Measurements from ENCODE around the gene SLCO1B1.

The SLCO1B1 gene

DNA sequence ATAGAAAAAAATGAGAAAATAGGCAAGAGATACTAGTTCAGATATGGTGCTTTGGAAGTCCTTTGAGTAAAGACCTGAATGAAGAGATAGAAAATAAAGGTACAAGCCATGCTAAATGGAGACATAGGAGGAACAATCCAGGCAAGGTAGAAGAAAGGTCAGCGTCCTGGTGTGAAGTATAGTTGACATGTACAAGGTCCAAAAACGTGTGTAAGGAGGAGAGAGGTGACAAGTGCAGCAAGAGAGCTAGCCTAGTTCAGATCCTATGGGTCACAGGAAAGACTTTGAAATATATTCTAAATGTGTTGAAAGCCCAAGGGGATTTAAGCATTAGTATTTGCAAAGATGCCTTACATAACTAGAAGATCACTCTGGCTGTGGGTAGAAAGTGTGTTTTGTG is 88.2 kb downstream of the SLCO1B1 start:
- WGBS: 66% methylated on average over 2 of the region's 2 CpGs
- Histone ChIP-seq H3K23ac (ENCODE audit: low read length in 2 of 2) (no peak overlapping the region), H3K9me3 (ENCODE audit: control insufficient read depth, low read length) (no peaks in the 10 kb centered on the region)

DNA sequence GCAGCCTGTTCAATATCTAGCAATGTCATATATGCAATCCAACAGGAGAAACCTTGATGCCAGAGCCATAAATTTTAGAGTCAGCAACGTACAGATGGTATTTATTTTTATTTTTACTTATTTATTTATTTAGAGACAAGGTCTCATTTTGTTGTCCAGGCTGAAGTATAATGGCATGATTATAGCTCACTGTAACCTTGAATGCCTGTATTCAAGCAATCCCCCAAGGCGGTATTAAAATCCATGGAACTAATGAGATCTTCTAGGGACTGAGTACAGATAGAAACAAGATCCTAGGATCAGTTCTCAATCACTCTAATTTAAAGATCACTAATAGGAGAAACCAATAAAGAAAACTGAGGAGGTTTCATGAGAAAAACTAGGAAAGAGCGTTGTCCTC is 89.3 kb downstream of the SLCO1B1 start:
- H3K9me3 ChIP-seq (ENCODE audit: control insufficient read depth, low read length): no peaks in the 10 kb centered on the region
- H3K36me3 ChIP-seq (ENCODE audit: control insufficient read depth in 1 of 2, insufficient read depth in 2 of 2, low read depth in 1 of 2, low read length in 2 of 2): no peaks in the 10 kb centered on the region

More for the DNA sequence above, 88.2 kb downstream of the SLCO1B1 start:
- no peaks in the 10 kb centered on the region for H3K36me3 ChIP-seq (ENCODE audit: control insufficient read depth in 1 of 2, insufficient read depth in 2 of 2, low read depth in 1 of 2, low read length in 2 of 2)
- H2BK5ac ChIP-seq (ENCODE audit: low read depth, low read length, poor library complexity, severe bottlenecking): no peak overlapping the region
- no peak overlapping the region for H3K4me3 ChIP-seq (ENCODE audit: insufficient read depth in 1 of 2, low read depth in 1 of 2, low read length in 2 of 2)
- no peaks in the 10 kb centered on the region for H3K27me3 ChIP-seq (ENCODE audit: control insufficient read depth in 1 of 2, insufficient read depth in 1 of 2, low read length in 2 of 2)
- no peak overlapping the region for H2BK15ac ChIP-seq (ENCODE audit: low read depth, poor library complexity, severe bottlenecking)
- no peak overlapping the region for H4K8ac ChIP-seq (ENCODE audit: low read length)
- no peak overlapping the region for H3K27ac ChIP-seq (ENCODE audit: low read length, poor library complexity, severe bottlenecking)
- H3K9ac ChIP-seq (ENCODE audit: low read length): no peak overlapping the region
- H2AFZ ChIP-seq (ENCODE audit: low read depth, low read length): no peak overlapping the region
- H3K4ac ChIP-seq (ENCODE audit: low read depth in 1 of 2, low read length in 2 of 2): no peak overlapping the region
- no peaks in the 10 kb centered on the region for H3K4me1 ChIP-seq (ENCODE audit: control insufficient read depth, insufficient read depth, low read depth, low read length)
- DNase-seq: no peak
- H3K18ac ChIP-seq (ENCODE audit: low read depth in 1 of 2, low read length in 2 of 2): no peak overlapping the region
- H3K79me1 ChIP-seq (replicated peaks; ENCODE audit: low read length, poor library complexity, severe bottlenecking): no peaks in the 10 kb centered on the region
- H3K4me2 ChIP-seq (ENCODE audit: low read length, poor library complexity, severe bottlenecking): no peak overlapping the region
- H2BK120ac ChIP-seq (ENCODE audit: low read depth, low read length): no peak overlapping the region
- H2AK5ac ChIP-seq (ENCODE audit: low read length, severe bottlenecking): no peak overlapping the region
- H4K91ac ChIP-seq (ENCODE audit: low read length): no peak overlapping the region
- H2BK12ac ChIP-seq (ENCODE audit: low read length in 2 of 2): no peak overlapping the region
- H3K14ac ChIP-seq (ENCODE audit: low read length in 2 of 2): no peak overlapping the region

DNA sequence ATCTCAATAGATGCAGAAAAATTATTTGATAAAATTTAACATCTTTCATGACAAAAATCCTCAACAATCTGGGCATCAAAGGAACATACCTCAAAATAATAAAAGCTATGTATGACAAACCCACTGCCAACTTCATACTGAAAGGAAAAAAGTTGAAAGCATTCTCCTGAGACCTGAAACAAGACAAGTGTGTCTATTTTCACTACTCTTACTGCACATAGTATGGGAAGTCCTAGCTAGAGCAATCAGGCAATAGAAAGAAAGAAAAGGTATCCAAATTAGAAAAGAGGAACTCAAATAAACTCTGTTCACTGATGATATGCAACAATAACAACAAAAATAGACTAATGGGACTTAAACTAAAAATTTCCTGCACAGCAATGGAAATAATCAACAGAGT is 90.1 kb downstream of the SLCO1B1 start:
- no peaks in the 10 kb centered on the region for H3K4me1 ChIP-seq (ENCODE audit: control insufficient read depth, insufficient read depth, low read depth, low read length)
- H2AFZ ChIP-seq (ENCODE audit: low read depth, low read length): no peak overlapping the region
- no peak overlapping the region for H3K14ac ChIP-seq (ENCODE audit: low read length in 2 of 2)
- no peaks in the 10 kb centered on the region for H3K27me3 ChIP-seq (ENCODE audit: control insufficient read depth in 1 of 2, insufficient read depth in 1 of 2, low read length in 2 of 2)
- no peak overlapping the region for H3K18ac ChIP-seq (ENCODE audit: low read depth in 1 of 2, low read length in 2 of 2)
- no peak overlapping the region for H4K8ac ChIP-seq (ENCODE audit: low read length)
- no peak overlapping the region for H3K23ac ChIP-seq (ENCODE audit: low read length in 2 of 2)
- no peak for DNase-seq
- no peak overlapping the region for H2BK12ac ChIP-seq (ENCODE audit: low read length in 2 of 2)
- H2BK15ac ChIP-seq (ENCODE audit: low read depth, poor library complexity, severe bottlenecking): no peak overlapping the region
- H3K27ac ChIP-seq (ENCODE audit: low read length, poor library complexity, severe bottlenecking): no peak overlapping the region
- no peak overlapping the region for H3K9ac ChIP-seq (ENCODE audit: low read length)
- no peak overlapping the region for H2BK5ac ChIP-seq (ENCODE audit: low read depth, low read length, poor library complexity, severe bottlenecking)
- no peak overlapping the region for H4K91ac ChIP-seq (ENCODE audit: low read length)
- H3K4me3 ChIP-seq (ENCODE audit: insufficient read depth in 1 of 2, low read depth in 1 of 2, low read length in 2 of 2): no peak overlapping the region
- H3K4ac ChIP-seq (ENCODE audit: low read depth in 1 of 2, low read length in 2 of 2): no peak overlapping the region
- no peaks in the 10 kb centered on the region for H3K79me1 ChIP-seq (replicated peaks; ENCODE audit: low read length, poor library complexity, severe bottlenecking)
- H3K36me3 ChIP-seq (ENCODE audit: control insufficient read depth in 1 of 2, insufficient read depth in 2 of 2, low read depth in 1 of 2, low read length in 2 of 2): no peaks in the 10 kb centered on the region
- H3K4me2 ChIP-seq (ENCODE audit: low read length, poor library complexity, severe bottlenecking): no peak overlapping the region
- H3K9me3 ChIP-seq (ENCODE audit: control insufficient read depth, low read length): no peaks in the 10 kb centered on the region
- H2AK5ac ChIP-seq (ENCODE audit: low read length, severe bottlenecking): no peak overlapping the region
- no peak overlapping the region for H2BK120ac ChIP-seq (ENCODE audit: low read depth, low read length)

More for the DNA sequence above, 89.3 kb downstream of the SLCO1B1 start:
- WGBS: 80% methylated on average over 1 of the region's 3 CpGs
- H3K79me1 ChIP-seq (replicated peaks; ENCODE audit: low read length, poor library complexity, severe bottlenecking): no peaks in the 10 kb centered on the region
- H2AFZ ChIP-seq (ENCODE audit: low read depth, low read length): no peak overlapping the region
- no peaks in the 10 kb centered on the region for H3K27me3 ChIP-seq (ENCODE audit: control insufficient read depth in 1 of 2, insufficient read depth in 1 of 2, low read length in 2 of 2)
- H2BK5ac ChIP-seq (ENCODE audit: low read depth, low read length, poor library complexity, severe bottlenecking): no peak overlapping the region
- H2BK15ac ChIP-seq (ENCODE audit: low read depth, poor library complexity, severe bottlenecking): no peak overlapping the region
- H4K8ac ChIP-seq (ENCODE audit: low read length): no peak overlapping the region
- H3K9ac ChIP-seq (ENCODE audit: low read length): no peak overlapping the region
- H3K14ac ChIP-seq (ENCODE audit: low read length in 2 of 2): no peak overlapping the region
- H2BK12ac ChIP-seq (ENCODE audit: low read length in 2 of 2): no peak overlapping the region
- no peak overlapping the region for H4K91ac ChIP-seq (ENCODE audit: low read length)
- H3K27ac ChIP-seq (ENCODE audit: low read length, poor library complexity, severe bottlenecking): no peak overlapping the region
- no peaks in the 10 kb centered on the region for H3K4me1 ChIP-seq (ENCODE audit: control insufficient read depth, insufficient read depth, low read depth, low read length)
- no peak overlapping the region for H3K23ac ChIP-seq (ENCODE audit: low read length in 2 of 2)
- H3K4me3 ChIP-seq (ENCODE audit: insufficient read depth in 1 of 2, low read depth in 1 of 2, low read length in 2 of 2): no peak overlapping the region
- H3K18ac ChIP-seq (ENCODE audit: low read depth in 1 of 2, low read length in 2 of 2): no peak overlapping the region
- no peak overlapping the region for H3K4me2 ChIP-seq (ENCODE audit: low read length, poor library complexity, severe bottlenecking)
- no peak overlapping the region for H2AK5ac ChIP-seq (ENCODE audit: low read length, severe bottlenecking)
- no peak overlapping the region for H3K4ac ChIP-seq (ENCODE audit: low read depth in 1 of 2, low read length in 2 of 2)
- DNase-seq: no peak
- H2BK120ac ChIP-seq (ENCODE audit: low read depth, low read length): no peak overlapping the region

DNA sequence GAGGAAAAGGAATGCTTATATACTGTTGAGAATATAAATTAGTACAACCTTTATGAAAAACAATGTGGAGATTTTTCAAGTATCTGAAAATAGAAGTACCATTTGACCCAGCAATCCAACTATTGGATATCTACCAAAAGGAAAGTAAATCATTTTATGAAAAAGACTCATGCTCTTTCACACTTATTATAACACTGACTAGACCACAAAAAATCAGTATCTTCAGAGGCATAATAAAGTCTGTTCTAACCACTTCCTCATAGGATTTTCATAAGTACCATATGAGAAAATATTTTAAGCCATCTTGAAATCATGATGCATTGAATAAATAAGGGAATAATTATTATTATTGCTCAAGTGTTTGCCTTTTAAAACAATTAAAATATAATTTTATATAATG is 90.8 kb downstream of the SLCO1B1 start:
- H2BK15ac ChIP-seq (ENCODE audit: low read depth, poor library complexity, severe bottlenecking): no peak overlapping the region
- H3K36me3 ChIP-seq (ENCODE audit: control insufficient read depth in 1 of 2, insufficient read depth in 2 of 2, low read depth in 1 of 2, low read length in 2 of 2): no peaks in the 10 kb centered on the region
- no peak overlapping the region for H3K4me2 ChIP-seq (ENCODE audit: low read length, poor library complexity, severe bottlenecking)
- no peak for DNase-seq
- no peak overlapping the region for H4K8ac ChIP-seq (ENCODE audit: low read length)
- no peak overlapping the region for H2AK5ac ChIP-seq (ENCODE audit: low read length, severe bottlenecking)
- no peak overlapping the region for H4K91ac ChIP-seq (ENCODE audit: low read length)
- H2BK12ac ChIP-seq (ENCODE audit: low read length in 2 of 2): no peak overlapping the region
- H3K18ac ChIP-seq (ENCODE audit: low read depth in 1 of 2, low read length in 2 of 2): no peak overlapping the region
- no peaks in the 10 kb centered on the region for H3K27me3 ChIP-seq (ENCODE audit: control insufficient read depth in 1 of 2, insufficient read depth in 1 of 2, low read length in 2 of 2)
- no peak overlapping the region for H3K14ac ChIP-seq (ENCODE audit: low read length in 2 of 2)
- H2BK120ac ChIP-seq (ENCODE audit: low read depth, low read length): no peak overlapping the region
- H3K4ac ChIP-seq (ENCODE audit: low read depth in 1 of 2, low read length in 2 of 2): no peak overlapping the region
- H3K23ac ChIP-seq (ENCODE audit: low read length in 2 of 2): no peak overlapping the region
- no peaks in the 10 kb centered on the region for H3K9me3 ChIP-seq (ENCODE audit: control insufficient read depth, low read length)
- no peak overlapping the region for H2AFZ ChIP-seq (ENCODE audit: low read depth, low read length)
- H3K9ac ChIP-seq (ENCODE audit: low read length): no peak overlapping the region
- H3K4me1 ChIP-seq (ENCODE audit: control insufficient read depth, insufficient read depth, low read depth, low read length): no peaks in the 10 kb centered on the region
- no peak overlapping the region for H2BK5ac ChIP-seq (ENCODE audit: low read depth, low read length, poor library complexity, severe bottlenecking)
- H3K4me3 ChIP-seq (ENCODE audit: insufficient read depth in 1 of 2, low read depth in 1 of 2, low read length in 2 of 2): no peak overlapping the region
- H3K27ac ChIP-seq (ENCODE audit: low read length, poor library complexity, severe bottlenecking): no peak overlapping the region
- no peaks in the 10 kb centered on the region for H3K79me1 ChIP-seq (replicated peaks; ENCODE audit: low read length, poor library complexity, severe bottlenecking)
